Nephron (organoid): ENCODE measurements around the gene BMPER.

Experiments used
- H3K27ac Mint-ChIP-seq, 3 experiments: 2 replicates each; pipeline ENCODE4 v1.8.0; 2020; ENCODE audit warnings: mixed read lengths in 3 of 3, mild to moderate bottlenecking in 2 of 3, moderate library complexity in 1 of 3
- H3K27me3 Mint-ChIP-seq: 2 replicates; pipeline ENCODE4 v1.8.0; 2021; ENCODE audit warnings: low read depth, mild to moderate bottlenecking, moderate library complexity, mixed read lengths
- H3K36me3 Mint-ChIP-seq: 2 replicates; pipeline ENCODE4 v1.8.0; 2020; ENCODE audit warnings: low read depth, mixed read lengths
- H3K4me1 Mint-ChIP-seq: 2 replicates; pipeline ENCODE4 v1.8.0; 2020; ENCODE audit warnings: mixed read lengths
- H3K4me3 Mint-ChIP-seq, 3 experiments: 2 replicates each; pipeline ENCODE4 v1.8.0; 2020; ENCODE audit warnings: mild to moderate bottlenecking in 3 of 3, mixed read lengths in 3 of 3, moderate library complexity in 2 of 3
- H3K9me3 Mint-ChIP-seq: 2 replicates; pipeline ENCODE4 v1.8.0; 2020; ENCODE audit warnings: mixed read lengths
- TF ChIP-seq, protein P1 (sequence below), 3 experiments: fragments of 200-600 bp; sonication (generic); IDR thresholded peaks; one replicate each; pipeline ENCODE4 v1.5.0; 2021; ENCODE audit warnings: antibody characterized with exemption in 3 of 3; ENCODE audit not compliant: unreplicated experiment in 3 of 3

The BMPER gene

GRCh38 chr7:33926535-33926934, 21.2 kb downstream of the BMPER start:
- peaks cover 19% of the 10 kb centered on the region for H3K4me1 Mint-ChIP-seq
- no peaks in the 10 kb centered on the region for H3K9me3 Mint-ChIP-seq
- H3K4me3 Mint-ChIP-seq, result no peak overlapping the region
- no peak overlapping the region for H3K27ac Mint-ChIP-seq
- TF ChIP-seq, protein P1, sequence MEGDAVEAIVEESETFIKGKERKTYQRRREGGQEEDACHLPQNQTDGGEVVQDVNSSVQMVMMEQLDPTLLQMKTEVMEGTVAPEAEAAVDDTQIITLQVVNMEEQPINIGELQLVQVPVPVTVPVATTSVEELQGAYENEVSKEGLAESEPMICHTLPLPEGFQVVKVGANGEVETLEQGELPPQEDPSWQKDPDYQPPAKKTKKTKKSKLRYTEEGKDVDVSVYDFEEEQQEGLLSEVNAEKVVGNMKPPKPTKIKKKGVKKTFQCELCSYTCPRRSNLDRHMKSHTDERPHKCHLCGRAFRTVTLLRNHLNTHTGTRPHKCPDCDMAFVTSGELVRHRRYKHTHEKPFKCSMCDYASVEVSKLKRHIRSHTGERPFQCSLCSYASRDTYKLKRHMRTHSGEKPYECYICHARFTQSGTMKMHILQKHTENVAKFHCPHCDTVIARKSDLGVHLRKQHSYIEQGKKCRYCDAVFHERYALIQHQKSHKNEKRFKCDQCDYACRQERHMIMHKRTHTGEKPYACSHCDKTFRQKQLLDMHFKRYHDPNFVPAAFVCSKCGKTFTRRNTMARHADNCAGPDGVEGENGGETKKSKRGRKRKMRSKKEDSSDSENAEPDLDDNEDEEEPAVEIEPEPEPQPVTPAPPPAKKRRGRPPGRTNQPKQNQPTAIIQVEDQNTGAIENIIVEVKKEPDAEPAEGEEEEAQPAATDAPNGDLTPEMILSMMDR (IDR thresholded peaks at IDR 0.05; ENCODE audit: unreplicated experiment in 3 of 3), result no peak
- peaks cover 24% of the 10 kb centered on the region for H3K27me3 Mint-ChIP-seq
- peaks cover 4% of the 10 kb centered on the region for H3K36me3 Mint-ChIP-seq

GRCh38 chr7:33928986-33929385, 23.6 kb downstream of the BMPER start:
- TF ChIP-seq, protein P1 (IDR thresholded peaks at IDR 0.05; ENCODE audit: unreplicated experiment in 3 of 3), result no peak
- Mint-ChIP-seq H3K27ac (peak overlapping the region; percentile 36 to 57 (median 43)), H3K27me3 (peaks cover 17% of the 10 kb centered on the region), H3K9me3 (no peaks in the 10 kb centered on the region), H3K36me3 (peaks cover 4% of the 10 kb centered on the region), H3K4me3 (no peak overlapping the region), H3K4me1 (peaks cover 40% of the 10 kb centered on the region)

DNA sequence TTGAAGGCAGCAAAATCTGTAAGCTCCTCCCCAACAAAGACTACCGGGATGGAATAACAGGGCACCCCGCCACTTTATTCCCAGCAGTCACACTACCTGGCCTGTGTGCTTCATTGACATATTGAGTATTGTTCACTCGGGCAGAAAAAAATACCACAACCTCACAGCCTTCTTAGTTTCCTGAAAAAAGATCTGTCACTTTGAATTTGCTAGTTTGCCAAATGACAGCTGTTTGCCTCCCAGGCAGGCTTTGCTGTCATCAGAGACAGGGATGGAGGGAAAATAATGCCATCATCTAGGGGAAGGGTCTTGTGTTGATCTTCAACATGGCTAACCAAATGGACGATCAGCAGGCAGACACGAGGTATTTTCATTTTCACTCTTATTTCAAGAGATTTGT, 26.9 kb downstream of the BMPER start:
- Mint-ChIP-seq H3K36me3 (peaks cover 3% of the 10 kb centered on the region), H3K27ac (peak overlapping the region in 1 of 3 experiments; percentile 60)

DNA sequence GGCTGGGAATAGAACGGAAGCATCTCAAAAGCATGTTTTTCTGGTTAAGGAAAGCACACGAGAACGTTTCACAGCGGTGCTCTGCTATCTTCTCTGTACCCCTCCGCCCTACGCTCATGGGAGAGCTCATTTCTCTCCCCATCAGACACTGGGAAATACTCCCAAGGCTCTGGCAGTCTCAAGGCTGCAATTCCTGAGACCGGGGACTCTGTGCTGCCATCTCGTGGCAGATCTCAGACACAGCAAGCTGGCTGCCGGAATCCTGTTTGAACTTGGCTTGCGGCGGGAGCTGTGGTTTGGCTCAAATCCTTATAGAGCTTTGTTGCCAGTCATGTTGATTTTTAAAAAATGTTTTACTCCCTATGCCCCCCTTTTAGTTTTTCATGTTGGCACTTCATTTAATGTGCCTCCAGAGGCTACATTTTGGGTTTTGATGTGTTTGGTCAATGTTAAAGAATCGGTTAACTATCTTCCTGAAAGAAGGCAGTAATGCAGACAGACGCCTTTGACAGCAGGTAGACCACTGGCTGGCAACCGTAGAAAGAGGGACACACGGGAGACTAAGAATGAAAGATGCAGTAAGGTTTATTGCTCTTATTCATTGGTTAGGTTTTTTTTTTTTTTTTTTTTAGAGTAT, 27.6 kb downstream of the BMPER start:
- Mint-ChIP-seq H3K27me3 (peaks cover 21% of the 10 kb centered on the region), H3K4me3 (peak overlapping the region in 1 of 3 experiments; percentile 47), H3K9me3 (no peaks in the 10 kb centered on the region), H3K4me1 (peaks cover 49% of the 10 kb centered on the region), H3K27ac (peak overlapping the region in 2 of 3 experiments; percentile 56 to 60), H3K36me3 (peaks cover 10% of the 10 kb centered on the region)
- TF ChIP-seq, protein P1 (IDR thresholded peaks at IDR 0.05; ENCODE audit: unreplicated experiment in 3 of 3), result peak; percentile 94 to 98 (median 96)

More for the DNA sequence above, 26.9 kb downstream of the BMPER start:
- Mint-ChIP-seq H3K4me1 (peaks cover 44% of the 10 kb centered on the region), H3K9me3 (no peaks in the 10 kb centered on the region), H3K27me3 (peaks cover 18% of the 10 kb centered on the region), H3K4me3 (no peak overlapping the region)
- TF ChIP-seq, protein P1 (IDR thresholded peaks at IDR 0.05; ENCODE audit: unreplicated experiment in 3 of 3), result no peak

DNA sequence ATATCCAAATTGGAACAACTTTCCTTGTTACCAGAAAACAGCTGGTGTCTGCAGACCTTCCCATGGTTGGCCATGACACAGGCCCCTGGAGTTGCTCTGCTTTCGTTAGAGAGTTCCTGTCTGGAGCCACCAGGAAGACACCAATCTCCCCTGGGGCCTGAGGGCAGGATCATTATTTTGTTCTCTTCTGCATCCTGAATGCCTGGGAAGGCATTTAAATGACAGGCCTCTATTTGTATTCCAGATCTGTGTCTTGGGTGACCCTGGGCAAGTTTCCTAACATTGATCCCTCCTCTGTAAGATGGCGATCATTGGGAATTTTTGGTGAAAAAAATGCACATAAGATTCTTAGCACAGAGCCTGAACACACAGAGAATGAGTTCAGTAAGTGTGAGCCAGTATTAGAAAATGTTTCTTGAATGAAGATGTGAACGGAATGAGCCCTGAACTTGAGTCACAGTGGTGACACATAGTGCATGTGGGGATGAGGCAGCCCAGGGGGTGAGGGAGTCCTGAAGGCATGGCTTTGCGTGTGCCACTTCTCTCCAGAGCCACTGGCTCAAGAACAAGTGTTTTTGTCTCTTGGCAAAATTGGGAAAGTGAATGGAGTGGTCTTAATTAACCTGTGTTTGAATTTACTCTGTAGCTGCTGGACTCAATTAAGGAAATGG, 28.4 kb downstream of the BMPER start:
- H3K4me3 Mint-ChIP-seq, result no peak overlapping the region
- H3K4me1 Mint-ChIP-seq, result peaks cover 42% of the 10 kb centered on the region
- peaks cover 22% of the 10 kb centered on the region for H3K27me3 Mint-ChIP-seq
- no peaks in the 10 kb centered on the region for H3K9me3 Mint-ChIP-seq
- TF ChIP-seq, protein P1 (IDR thresholded peaks at IDR 0.05; ENCODE audit: unreplicated experiment in 3 of 3), result no peak
- peaks cover 14% of the 10 kb centered on the region for H3K36me3 Mint-ChIP-seq
- H3K27ac Mint-ChIP-seq, result no peak overlapping the region
